HG02884 (cell line): Measurements from ENCODE around the gene BCKDHA.
A peak's percentile ranks its signal among the peaks of the same experiment; 100 is the strongest.

Experiments used
- ATAC-seq: cut with Tn5 transposase; IDR thresholded peaks from one replicate; pipeline ENCODE4 v1.9.1; 2021; ENCODE audit warnings: mild to moderate bottlenecking, moderate library complexity; ENCODE audit not compliant: unreplicated experiment

Gene BCKDHA

DNA sequence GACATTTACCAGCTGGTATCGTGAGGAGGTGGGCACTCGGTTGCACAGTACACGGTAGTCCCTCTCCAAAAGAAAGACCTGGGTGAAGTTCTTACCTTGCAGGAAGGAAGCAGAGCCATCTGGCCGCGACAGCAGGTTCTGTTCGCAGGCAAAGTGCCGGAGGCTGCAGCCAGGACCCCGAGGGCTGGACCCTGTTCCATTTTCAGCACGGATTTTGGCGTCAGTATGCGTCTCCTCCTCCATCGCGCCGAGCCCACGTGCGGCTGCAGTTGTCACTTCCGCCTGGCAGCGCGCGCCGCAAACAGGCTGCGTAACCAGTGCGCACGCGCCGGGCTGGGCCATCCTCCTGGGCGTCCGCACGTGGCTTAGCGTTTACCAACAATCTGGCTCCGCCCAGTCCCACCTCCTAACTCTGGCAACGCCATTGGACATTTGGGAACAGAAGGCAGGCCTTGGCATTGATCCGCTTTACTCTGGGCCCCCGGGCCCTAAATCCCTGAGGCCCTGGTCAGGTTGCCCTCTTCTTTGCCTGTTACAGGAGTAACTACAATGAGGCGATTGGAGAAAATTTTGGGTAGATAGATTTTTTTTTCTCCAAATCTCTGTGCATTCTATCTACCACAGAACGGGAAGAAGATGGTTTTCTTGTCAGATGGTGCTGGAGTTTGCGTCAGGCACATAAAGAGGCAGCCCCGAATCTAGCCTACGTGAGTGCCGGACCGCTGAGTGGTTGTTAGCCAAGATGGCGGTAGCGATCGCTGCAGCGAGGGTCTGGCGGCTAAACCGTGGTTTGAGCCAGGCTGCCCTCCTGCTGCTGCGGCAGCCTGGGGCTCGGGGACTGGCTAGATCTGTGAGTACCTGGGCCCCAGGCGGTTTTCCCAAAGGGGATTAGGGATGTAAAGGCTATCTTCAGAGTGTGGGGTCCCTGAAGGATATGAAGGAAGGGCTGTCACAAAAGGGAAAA is at the start of gene BCKDHA, which contains the start of gene EXOSC5:
TSS of gene BCKDHA (plus strand) at position 733 of the 964 bp plus-strand sequence. CDS start at position 743, 10 bp downstream.
TSS of gene EXOSC5 (minus strand) at position 274 of the 964 bp plus-strand sequence. CDS start at position 243, 31 bp downstream.
- peak; percentile 89 for ATAC-seq

DNA sequence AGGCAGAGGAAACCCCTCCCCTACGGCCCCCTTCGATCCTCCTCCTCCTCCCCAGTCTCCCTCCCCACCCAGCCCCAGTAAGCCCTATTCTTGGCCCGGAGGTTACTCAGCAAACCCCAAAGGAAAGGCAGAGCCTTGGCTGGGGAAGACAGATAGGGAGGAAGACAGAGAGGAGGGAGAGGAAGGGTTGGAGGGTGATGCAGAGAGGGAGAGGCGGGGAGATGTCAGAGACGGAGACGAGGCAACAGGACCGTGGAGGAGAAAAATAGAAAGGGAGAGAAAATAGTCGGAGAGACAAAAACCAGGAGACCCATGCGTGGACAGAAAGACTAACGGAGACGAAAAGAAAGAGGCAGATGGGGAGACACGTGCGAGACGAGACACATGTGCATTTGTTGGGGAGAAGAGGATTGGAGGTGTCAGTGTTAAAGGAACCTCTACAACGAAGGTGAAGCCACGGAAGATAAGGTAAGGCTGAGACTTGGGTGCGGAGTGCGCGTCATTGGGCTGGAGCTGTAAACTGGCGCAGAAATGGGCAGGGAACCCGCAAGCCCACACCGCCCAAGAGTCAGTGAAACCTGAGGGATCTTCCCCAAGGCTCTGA is 46.8 kb upstream of the BCKDHA start:
- no peak for ATAC-seq

- no peak for ATAC-seq
Observed at GRCh38 chr19:41351339-41352245, 46.0 kb upstream of the BCKDHA start.

GRCh38 chr19:41352279-41352608 is 45.4 kb upstream of the BCKDHA start:
- no peak for ATAC-seq

DNA sequence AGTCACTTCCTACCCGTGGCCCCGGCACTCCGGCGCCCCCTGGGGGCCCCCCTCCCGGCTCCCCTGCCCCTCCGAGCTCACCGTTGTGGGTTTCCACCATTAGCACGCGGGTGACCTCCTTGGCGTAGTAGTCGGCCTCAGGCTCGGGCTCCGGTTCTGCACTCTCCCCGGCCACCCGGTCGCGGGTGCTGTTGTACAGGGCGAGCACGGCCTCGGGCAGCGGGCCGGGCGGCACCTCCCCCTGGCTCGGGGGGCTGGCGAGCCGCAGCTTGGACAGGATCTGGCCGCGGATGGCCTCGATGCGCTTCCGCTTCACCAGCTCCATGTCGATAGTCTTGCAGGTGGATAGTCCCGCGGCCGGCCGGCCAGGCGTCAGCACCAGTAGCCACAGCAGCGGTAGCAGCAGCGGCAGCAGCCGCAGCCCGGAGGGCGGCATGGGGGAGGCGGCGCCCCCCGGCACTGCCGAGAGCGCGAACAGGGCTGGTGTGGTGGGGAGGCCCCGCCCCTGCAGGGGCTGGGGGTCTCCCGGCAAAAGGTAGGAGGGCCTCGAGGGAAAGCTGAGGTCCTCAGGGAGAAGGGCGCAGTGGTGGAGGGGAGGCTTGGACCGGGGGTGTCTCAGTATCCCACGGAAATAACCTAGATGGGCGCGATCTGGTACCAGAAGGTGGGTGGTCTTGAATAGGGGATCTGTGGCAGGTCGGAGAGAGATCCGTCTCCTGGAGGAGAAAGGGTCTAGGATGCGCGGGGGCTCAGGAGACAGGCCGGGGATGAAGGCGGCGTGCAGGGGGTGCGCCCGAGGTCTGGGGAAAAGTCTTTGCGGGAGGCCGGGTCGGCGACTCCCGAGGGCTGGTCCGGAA is 44.8 kb upstream of the BCKDHA start:
- no peak for ATAC-seq

DNA sequence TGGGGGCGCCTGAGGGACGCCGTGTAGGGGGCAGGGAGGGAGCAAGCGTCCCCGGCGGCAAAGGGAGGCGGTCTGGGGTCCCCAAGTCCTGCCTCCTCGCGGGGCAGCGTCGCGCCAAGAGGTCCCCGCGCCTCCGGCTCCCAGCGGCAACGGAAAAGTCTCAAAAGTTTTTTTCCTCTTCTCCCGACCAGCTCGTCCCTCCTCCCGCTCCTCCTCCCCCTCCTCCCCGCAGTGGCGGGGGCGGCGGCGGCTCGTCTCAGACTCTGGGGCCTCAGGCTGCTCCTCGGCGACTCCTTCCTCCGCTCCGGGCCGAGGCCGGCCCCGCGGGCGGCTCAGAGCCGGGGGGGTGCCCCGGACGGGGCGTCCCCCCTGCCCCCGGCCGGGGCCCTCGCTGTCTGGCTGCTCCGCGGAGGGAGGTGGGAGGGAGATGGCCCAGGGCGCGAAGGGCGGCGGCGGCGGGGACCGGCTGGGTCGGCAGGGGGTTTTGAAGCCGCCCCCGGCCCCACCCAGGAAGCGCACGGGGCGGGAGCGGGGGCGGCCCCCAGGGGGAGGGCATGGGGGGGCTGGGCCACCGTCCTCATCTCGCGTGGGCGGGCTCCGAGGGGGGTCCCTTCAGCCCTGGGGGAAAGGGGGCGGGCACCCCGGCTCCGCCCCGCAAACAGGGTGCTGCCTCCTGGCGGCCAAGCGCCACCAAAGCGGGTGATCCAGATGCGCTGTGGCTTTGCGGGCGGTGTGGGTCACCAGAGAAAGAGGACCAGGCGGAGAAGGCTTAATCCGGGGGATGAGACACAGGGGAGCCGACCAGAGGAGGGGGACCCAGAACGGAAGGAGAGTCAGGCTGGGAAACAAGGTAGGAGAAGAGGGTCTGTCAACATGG is 43.9 kb upstream of the BCKDHA start, which contains the start of gene TGFB1:
TSS of gene TGFB1 (minus strand) at position 457 of the 877 bp plus-strand sequence. CDS start 878 bp downstream, outside the sequence.
- no peak for ATAC-seq

DNA sequence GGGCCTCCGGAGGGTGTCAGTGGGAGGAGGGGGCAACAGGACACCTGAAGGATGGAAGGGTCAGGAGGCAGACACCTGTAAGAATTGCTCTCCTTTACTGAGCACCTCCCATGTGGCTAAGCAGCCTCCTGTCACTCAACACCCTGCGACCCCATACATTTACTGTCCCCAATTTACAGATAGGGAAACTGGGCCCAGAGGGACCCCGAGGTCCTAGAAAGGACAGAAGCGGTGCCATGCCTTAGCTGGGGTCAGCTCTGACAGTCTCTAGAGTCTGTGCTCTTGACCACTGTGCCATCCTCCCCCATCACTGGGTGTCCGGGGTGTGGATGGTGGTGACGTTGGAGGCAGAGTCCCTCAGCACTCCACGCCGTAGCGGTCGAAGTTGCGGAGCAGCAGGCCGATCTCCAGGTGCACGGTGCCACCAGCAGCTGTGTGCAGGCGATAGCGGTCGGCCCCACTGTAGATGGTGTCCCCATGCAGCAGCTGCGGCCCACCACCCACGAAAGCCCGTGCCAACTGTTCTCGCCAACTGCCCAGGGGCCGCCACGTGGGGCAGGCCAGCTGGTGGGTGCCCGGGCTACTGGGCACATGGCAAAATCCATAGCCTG is 43.2 kb upstream of the BCKDHA start:
- no peak for ATAC-seq

DNA sequence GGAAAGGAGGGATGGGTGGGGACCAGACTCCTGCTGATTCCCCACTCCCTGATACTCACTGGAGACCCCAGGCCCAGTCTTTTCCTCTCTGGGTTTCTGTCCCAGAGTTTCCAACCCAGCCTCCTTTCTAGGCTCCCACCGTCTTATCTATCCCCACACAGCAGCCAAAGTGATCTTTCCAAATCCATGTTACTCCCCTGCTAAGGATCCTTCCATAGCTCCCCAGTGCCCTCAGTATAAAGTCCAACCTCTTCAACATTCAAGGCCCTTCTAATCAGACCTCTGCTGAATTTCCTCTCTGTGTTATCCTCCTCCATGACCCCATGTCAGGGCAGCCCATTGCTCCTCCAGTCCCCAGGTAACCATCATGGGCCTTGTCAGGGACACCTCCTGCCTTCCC is 42.6 kb upstream of the BCKDHA start:
- no peak for ATAC-seq

DNA sequence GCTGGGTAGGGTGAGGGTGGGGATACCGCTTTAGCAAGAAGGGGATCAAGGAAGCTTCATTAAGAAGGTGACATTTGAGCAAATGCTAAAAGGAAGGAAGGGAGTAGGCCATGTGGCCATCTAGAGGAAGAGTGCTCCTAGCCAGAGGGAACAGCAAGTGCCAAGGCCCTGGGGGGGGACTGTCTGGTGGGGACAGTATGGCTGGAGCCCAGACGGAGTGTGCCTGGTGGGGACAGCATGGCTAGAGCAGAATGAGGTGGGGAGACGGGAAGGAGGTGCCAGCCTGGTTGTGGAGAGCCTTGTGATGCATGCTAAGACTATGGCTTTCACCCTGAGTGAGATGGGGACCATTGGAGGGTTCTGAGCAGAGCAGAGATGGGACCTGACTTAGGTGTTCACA is 41.8 kb upstream of the BCKDHA start:
- ATAC-seq: no peak

DNA sequence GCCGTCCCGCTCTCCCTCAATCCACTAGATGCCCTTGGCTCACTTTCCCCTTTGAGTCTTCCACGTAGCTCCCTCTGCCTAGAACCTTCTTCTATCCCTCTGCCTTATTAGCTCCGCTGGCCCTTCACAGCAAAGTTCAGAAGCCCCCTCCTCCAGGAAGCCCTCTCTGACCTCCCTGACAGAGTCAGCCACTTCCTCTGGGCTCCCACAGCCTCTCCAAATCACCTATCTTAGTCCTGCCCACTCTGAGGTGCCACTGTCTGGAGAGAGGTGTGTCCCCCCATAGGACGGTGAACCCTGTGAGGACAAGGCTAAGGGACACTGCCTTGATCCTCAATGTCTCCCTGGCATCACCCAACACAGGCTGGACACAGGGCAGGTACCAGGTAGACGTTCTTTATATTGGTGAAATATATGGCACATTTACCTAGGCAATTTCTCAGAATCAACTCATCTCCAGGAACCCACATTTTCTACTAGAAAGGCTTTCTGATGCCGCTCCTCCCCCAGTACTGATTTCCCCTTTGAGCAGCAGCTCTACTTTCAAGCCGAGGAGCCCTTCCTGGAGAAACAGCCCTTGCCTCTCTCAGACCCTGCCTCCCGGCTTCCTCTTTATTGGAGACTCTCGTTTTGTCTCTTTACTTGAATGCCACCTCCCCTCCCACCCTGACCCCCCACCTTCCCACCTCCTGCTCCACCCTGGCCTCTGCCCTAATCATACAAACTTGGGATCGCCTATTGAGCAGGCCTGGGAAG is 40.5 kb upstream of the BCKDHA start:
- ATAC-seq: no peak

- no peak for ATAC-seq
Observed at GRCh38 chr19:41357746-41358145, 39.9 kb upstream of the BCKDHA start.

GRCh38 chr19:41359741-41360140 is 37.9 kb upstream of the BCKDHA start:
- ATAC-seq: no peak

GRCh38 chr19:41362143-41362847 is 35.3 kb upstream of the BCKDHA start:
- no peak for ATAC-seq

DNA sequence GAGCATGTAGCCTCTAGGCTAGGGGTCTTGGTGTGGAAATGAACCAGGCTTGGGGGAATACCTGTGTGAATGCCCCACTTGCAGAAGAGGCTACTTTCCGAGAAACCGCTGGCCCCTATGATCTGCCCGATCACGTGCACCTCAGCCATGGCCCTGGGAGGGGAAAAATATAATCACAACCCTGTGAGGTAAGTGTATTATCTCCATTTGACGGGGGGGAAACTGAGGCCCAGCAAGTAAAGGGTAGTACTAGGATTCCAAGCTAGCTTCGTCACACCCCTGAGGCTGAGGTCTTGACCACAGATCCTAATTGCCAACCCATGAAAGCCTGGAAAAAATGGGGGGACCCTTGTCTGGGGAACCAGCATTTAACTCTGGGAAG is 34.3 kb upstream of the BCKDHA start:
- ATAC-seq: no peak

- ATAC-seq: peak; percentile 69
Observed at GRCh38 chr19:41363753-41364523, 33.7 kb upstream of the BCKDHA start, which contains the start of gene B9D2. Gene B9D2, minus strand, starts transcription at chr19:41364149. Its CDS starts 630 bp downstream, at chr19:41363519.
